GM12878 (cell line): ENCODE data around the gene BUB3. TPM values are rescaled to one million over a fixed set of nuclear protein-coding genes. Genes with fewer than 3 reads are reported as not detected.

ENCODE experiments used
- ATAC-seq: fragments of 200-7000 bp; cut with Tn5 transposase; 3 replicates; pipeline ENCODE4 v1.9.1; 2020; ENCODE audit warnings: mild to moderate bottlenecking, moderate library complexity
- BruUV-seq: library from RNA; stranded (reverse); fragments of 400-500 nt; replicated peaks from 2 replicates; lab custom pipeline; 2021; lab: Mats Ljungman, UMichigan
- CTCF ChIA-PET: fragments of 300-600 bp; sonication (Branson Sonifier 250); formaldehyde crosslinking; extraction: SDS; loops from one replicate; lab custom pipeline; 2021; ENCODE audit warnings: inconsistent platforms; lab: Yijun Ruan, JAX
- POLR2A ChIA-PET: fragments of 350-600 bp; formaldehyde crosslinking; extraction: SDS; loops from one replicate; lab custom pipeline; 2021; ENCODE audit warnings: inconsistent platforms; lab: Charles Lee
- RAD21 ChIA-PET: fragments of 300-600 bp; sonication (Branson Sonifier 250); formaldehyde crosslinking; loops from one replicate; lab custom pipeline; 2023; ENCODE audit warnings: antibody characterized with exemption; ENCODE audit not compliant: unreplicated experiment; lab: Charles Lee
- SMC1A ChIA-PET: fragments of 300-600 bp; sonication (Branson Sonifier 250); formaldehyde crosslinking; loops from one replicate; lab custom pipeline; 2023; ENCODE audit not compliant: unreplicated experiment, uncharacterized antibody; lab: Charles Lee
- DNase-seq: peaks from one replicate; pipeline ENCODE4 v3.0.0-alpha.2; 2011; ENCODE audit warnings: low read depth, low spot score
- FAIRE-seq: peaks from 3 replicates; lab custom pipeline; 2011; peaks lifted over from hg19 to GRCh38; lab: Jason Lieb, UNC
- H2AFZ ChIP-seq: 2 replicates; pipeline ENCODE4 v1.6.0; 2011; ENCODE audit warnings: low read depth, low read length, control low read depth; ENCODE audit not compliant: control insufficient read depth
- H3K27ac ChIP-seq: 2 replicates; pipeline ENCODE4 v1.5.1; 2011; ENCODE audit warnings: control low read depth; ENCODE audit not compliant: control insufficient read depth, insufficient read depth
- H3K27me3 ChIP-seq, 2 experiments: replicated peaks in 1 of 2; 2 replicates each; pipeline versions ENCODE4 v1.6.0 to v1.6.1; 2011; ENCODE audit warnings: low read length in 1 of 2; ENCODE audit not compliant: control insufficient read depth in 2 of 2, insufficient read depth in 2 of 2
- H3K36me3 ChIP-seq, 2 experiments: 2 replicates each; pipeline ENCODE4 v1.5.1; 2011; ENCODE audit warnings: low read length in 1 of 2; ENCODE audit not compliant: control insufficient read depth in 2 of 2, insufficient read depth in 2 of 2
- H3K4me1 ChIP-seq: 2 replicates; pipeline ENCODE4 v1.6.1; 2011; ENCODE audit warnings: mild to moderate bottlenecking, low read length, moderate library complexity, mixed read lengths; ENCODE audit not compliant: control insufficient read depth, insufficient read depth
- H3K4me2 ChIP-seq: 2 replicates; pipeline ENCODE4 v1.6.0; 2011; ENCODE audit warnings: control low read depth; ENCODE audit not compliant: control insufficient read depth, insufficient read depth
- H3K4me3 ChIP-seq: fragments of 200-600 bp; sonication (generic); 2 replicates; pipeline ENCODE4 v1.5.1; 2016
- H3K79me2 ChIP-seq: 2 replicates; pipeline ENCODE4 v1.6.0; 2011; ENCODE audit warnings: low read length; ENCODE audit not compliant: control insufficient read depth, insufficient read depth
- H3K9ac ChIP-seq: 2 replicates; pipeline ENCODE4 v1.8.0; 2011; ENCODE audit warnings: low read length, control low read depth, mixed read lengths; ENCODE audit not compliant: control insufficient read depth, insufficient read depth
- H3K9me3 ChIP-seq: replicated peaks from 3 replicates; pipeline ENCODE4 v1.5.1; 2011; ENCODE audit warnings: mild to moderate bottlenecking, low read length; ENCODE audit not compliant: control insufficient read depth, insufficient read depth
- H4K20me1 ChIP-seq: 2 replicates; pipeline ENCODE4 v1.6.0; 2011; ENCODE audit not compliant: control insufficient read depth, insufficient read depth
- CBX3 ChIP-seq: fragments of 200-600 bp; sonication (generic); IDR thresholded peaks from 2 replicates; pipeline ENCODE4 v1.6.1; 2016; ENCODE audit warnings: low read depth, borderline replicate concordance
- CEBPB ChIP-seq, 2 experiments: fragments of 150-350 bp in 1 of 2; IDR thresholded peaks; 2 replicates each; pipeline ENCODE4 v1.6.1; 2012 to 2014; ENCODE audit warnings: low read depth in 2 of 2, low read length in 2 of 2, borderline replicate concordance in 1 of 2, inconsistent platforms in 1 of 2
- CREB1 ChIP-seq: IDR thresholded peaks from 2 replicates; pipeline ENCODE4 v1.6.1; 2012; ENCODE audit warnings: low read depth, mild to moderate bottlenecking, inconsistent platforms
- DPF2 ChIP-seq: fragments of 450-650 bp; IDR thresholded peaks from 2 replicates; pipeline ENCODE4 v1.6.1; 2017; ENCODE audit warnings: mild to moderate bottlenecking
- E2F4 ChIP-seq: IDR thresholded peaks from 2 replicates; pipeline ENCODE4 v1.6.1; 2012; ENCODE audit warnings: low read depth, low read length, improper control_type of control experiment
- IRF3 ChIP-seq: fragments of 450-650 bp; IDR thresholded peaks from 2 replicates; pipeline ENCODE4 v1.6.1; 2014; ENCODE audit warnings: mild to moderate bottlenecking
- NFYA ChIP-seq: IDR thresholded peaks from 2 replicates; pipeline ENCODE4 v1.6.1; 2011; ENCODE audit warnings: low read depth, mild to moderate bottlenecking, low read length, improper control_type of control experiment, borderline replicate concordance
- PKNOX1 ChIP-seq: fragments of 450-650 bp; IDR thresholded peaks from 2 replicates; pipeline ENCODE4 v1.6.1; 2016; ENCODE audit warnings: mild to moderate bottlenecking
- POLR2AphosphoS5 ChIP-seq: IDR thresholded peaks from 2 replicates; pipeline ENCODE4 v1.6.1; 2011; ENCODE audit warnings: mild to moderate bottlenecking, low read length, inconsistent platforms
- SREBF1 ChIP-seq: IDR thresholded peaks from 2 replicates; pipeline ENCODE4 v1.6.1; 2012; ENCODE audit warnings: mild to moderate bottlenecking, low read length
- ZNF622 ChIP-seq: fragments of 450-650 bp; IDR thresholded peaks from 2 replicates; pipeline ENCODE4 v1.6.1; 2017; ENCODE audit warnings: mild to moderate bottlenecking, inconsistent platforms
- WGBS: methylation state at CpG from one replicate; pipeline ENCODE4 v1.1.6; 2016; ENCODE audit warnings: low lambda C conversion rate; ENCODE audit not compliant: insufficient replicate concordance, insufficient coverage; ENCODE audit errors: missing lambda C conversion rate; 5-methylcytosine and 5-hydroxymethylcytosine counted together
- in situ Hi-C: fragments of 300-500 bp; cut with MboI; formaldehyde crosslinking; loops from 9 replicates; pipeline ENCODE4 v1.14.3; 2018; ENCODE audit warnings: mixed read lengths
- intact Hi-C: fragments of 100-400 bp; cut with micrococcal nuclease; formaldehyde crosslinking; loops from one replicate; pipeline ENCODE4 v1.14.2; 2022; ENCODE audit not compliant: unreplicated experiment
- polyA plus RNA-seq, 11 experiments: library from polyadenylated mRNA; depleted of rRNA in 4 of 11; unstranded in 6 of 11; stranded (reverse) in 5 of 11; fragments of >200 nt; fragmentation: Nextera tagmentation in 4 of 11; fragmentation: Illumina TruSeq in 1 of 11; extraction: Ambion mirVana in 4 of 11; extraction: Trizol in 1 of 11; gene quantifications; 1 replicate in 1 of 11; 2 replicates in 10 of 11; pipeline versions ENCODE4 v1.2.1 to v1.2.3, GENCODE V29; 2011 to 2016; ENCODE audit warnings: inconsistent platforms in 2 of 11, missing spikeins in 2 of 11, low read depth in 1 of 11
- total RNA-seq, 4 experiments: library from RNA; depleted of rRNA in 3 of 4; stranded (reverse); fragments of >200 nt in 3 of 4; fragmentation: Illumina TruSeq in 1 of 4; extraction: Trizol in 1 of 4; gene quantifications; 2 replicates each; pipeline versions ENCODE4 v1.2.1 to v1.2.3, GENCODE V29; 2013 to 2021

BUB3 gene
- total and polyA plus RNA-seq, 10 of the 15 experiments (the other 5 are each of a cell fraction or from before 2014, with no cell fraction given), result 260 to 1,126 (median 441) TPM

GRCh38 chr10:123158682-123159081, 4.5 kb downstream of the BUB3 start:
- POLR2A ChIA-PET, result no interaction called here
- Histone ChIP-seq H3K27me3 (no peaks in the 10 kb centered on the region), H3K27ac (no peak overlapping the region), H3K9ac (0 out of 2 replicates have a peak overlapping the region, but pooled peaks have one; percentile 7), H2AFZ (no peak overlapping the region), H4K20me1 (no peaks in the 10 kb centered on the region; the same call in none of the 2 replicates), H3K4me3 (peak overlapping the region; percentile 93), H3K9me3 (no peaks in the 10 kb centered on the region), H3K4me1 (peaks cover 9% of the 10 kb centered on the region; the same call in 1 of the 2 replicates), H3K4me2 (peak overlapping the region; percentile 30), H3K79me2 (peaks cover 91% of the 10 kb centered on the region), H3K36me3 (peaks cover 1 to 32% of the 10 kb centered on the region in 2 experiments)
- no TSS peak for BruUV-seq
- SMC1A ChIA-PET, result interaction anchor here (0.6 to 1.7 kb wide), 5 partner anchors 10 to 353 kb away, joined by 3 to 7 read pairs (median 3); no protein-coding TSS in a partner anchor
- CTCF ChIA-PET, result interaction anchor here (1.0 to 1.3 kb wide), 5 partner anchors 9 to 404 kb away, joined by 3 to 4 read pairs (median 3); no protein-coding TSS in a partner anchor
- intact Hi-C loops (no loop called here), in situ Hi-C loops (no loop called here)
- FAIRE-seq, result no peak
- TF ChIP-seq PKNOX1 (0 out of 2 replicates have a peak, but pooled peaks have one; percentile 6), CEBPB (IDR thresholded peaks at IDR 0.05; ENCODE audit: borderline replicate concordance in 1 of 2, low read depth in 2 of 2, low read length in 2 of 2) (no peak)
- WGBS, result 100% methylated on average over 1 of the region's 1 CpG
- RAD21 ChIA-PET, result interaction anchor here (0.7 to 1.1 kb wide), 2 partner anchors 116 to 393 kb away, joined by 3 to 4 read pairs; no protein-coding TSS in a partner anchor
- ATAC-seq, result no peak
- DNase-seq, result no peak

- Histone ChIP-seq H3K9ac (no peak overlapping the region), H3K27ac (no peak overlapping the region), H3K36me3 (peaks cover 3 to 43% of the 10 kb centered on the region in 2 experiments), H4K20me1 (no peaks in the 10 kb centered on the region; the same call in none of the 2 replicates), H3K4me2 (no peak overlapping the region; the same call in 1 of the 2 replicates), H3K9me3 (no peaks in the 10 kb centered on the region), H3K4me3 (peak overlapping the region; percentile 39), H3K79me2 (peaks cover 89% of the 10 kb centered on the region), H2AFZ (no peak overlapping the region), H3K27me3 (no peaks in the 10 kb centered on the region), H3K4me1 (peaks cover 9% of the 10 kb centered on the region; the same call in 1 of the 2 replicates)
- FAIRE-seq (no peak), DNase-seq (no peak), ATAC-seq (peak; percentile 31; the same call in 1 of the 3 replicates)
- BruUV-seq, result no TSS peak
- ChIA-PET CTCF (no interaction called here), RAD21 (interaction anchor here (1.1 kb wide), 1 partner anchor 9 kb away, joined by 3 read pairs; no protein-coding TSS in a partner anchor), SMC1A (interaction anchor here (0.8 to 1.8 kb wide), 5 partner anchors 14 to 340 kb away, joined by 3 to 10 read pairs (median 4); no protein-coding TSS in a partner anchor), POLR2A (interaction anchor here (0.7 kb wide), 1 partner anchor 393 kb away, joined by 3 read pairs; no protein-coding TSS in a partner anchor)
- WGBS, result 91% methylated on average over 11 of the region's 11 CpGs
- intact Hi-C loops (no loop called here), in situ Hi-C loops (no loop called here)
- no peak for TF ChIP-seq CREB1
- TF ChIP-seq E2F4, result no peak
- TF ChIP-seq DPF2, result no peak
- no peak for TF ChIP-seq CBX3
- no peak for TF ChIP-seq NFYA
- no peak for TF ChIP-seq SREBF1
- TF ChIP-seq ZNF622, result no peak
- TF ChIP-seq IRF3, result no peak
- no peak for TF ChIP-seq POLR2AphosphoS5
Observed at GRCh38 chr10:123160311-123160980, 6.2 kb downstream of the BUB3 start.
